Suprapubic skin (tissue), 4 donors: ENCODE data around the gene SLC30A10.

Experiments
- CTCF ChIP-seq, 2 donors: fragments of 200-600 bp in 1 of 2; fragments of 450-650 bp in 1 of 2; sonication (generic) in 1 of 2; IDR thresholded peaks; one replicate each; pipeline ENCODE4 v1.5.1; 2016 to 2019; ENCODE audit warnings: antibody characterized with exemption in 2 of 2, mild to moderate bottlenecking in 1 of 2, moderate library complexity in 1 of 2
- EP300 ChIP-seq: sonication (generic); formaldehyde crosslinking; IDR thresholded peaks from one replicate; pipeline ENCODE4 v1.6.1; 2017; ENCODE audit warnings: antibody characterized with exemption
- POLR2A ChIP-seq, 2 donors: fragments of 450-650 bp; IDR thresholded peaks; one replicate each; pipeline ENCODE4 v1.6.1; 2017; ENCODE audit warnings: antibody characterized with exemption in 2 of 2, mild to moderate bottlenecking in 2 of 2, moderate library complexity in 2 of 2
- POLR2AphosphoS5 ChIP-seq, 3 donors: sonication (generic); formaldehyde crosslinking; IDR thresholded peaks; one replicate each; pipeline ENCODE4 v1.6.1; 2017; ENCODE audit warnings: antibody characterized with exemption in 3 of 3

DNA sequence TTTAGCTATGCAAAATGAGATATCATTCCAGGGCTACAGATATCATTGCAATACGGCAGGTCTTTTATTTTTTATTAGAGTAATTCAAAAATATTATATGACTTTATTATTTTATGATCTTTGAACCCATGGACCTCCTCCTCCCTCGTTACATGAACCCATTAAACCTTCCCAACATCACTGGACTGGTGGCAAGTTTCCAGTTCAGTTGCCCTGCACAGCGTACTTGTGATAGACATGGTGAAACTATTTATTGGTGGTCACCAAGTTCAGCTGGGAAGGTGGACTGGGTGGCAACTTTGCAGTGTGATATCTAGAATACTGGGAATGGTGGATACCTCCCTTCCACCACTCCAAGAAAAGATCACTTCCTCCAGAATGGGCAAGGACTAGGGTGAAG lies 52.5 kb downstream of the SLC30A10 start:
- TF ChIP-seq CTCF (IDR thresholded peaks at IDR 0.05) (no peak), POLR2A (IDR thresholded peaks at IDR 0.05) (no peak), POLR2AphosphoS5 (IDR thresholded peaks at IDR 0.05) (no peak), EP300 (no peak)
